ENCODE measurements around the gene DYNC1H1. TPM values are rescaled to one million over a fixed set of nuclear protein-coding genes. Genes with fewer than 3 reads are reported as not detected.

Gene DYNC1H1
- total and polyA plus RNA-seq, 2 of the 13 experiments (the other 11 are each of a cell fraction or from before 2014, with no cell fraction given): 74.4 to 239 TPM

DNA sequence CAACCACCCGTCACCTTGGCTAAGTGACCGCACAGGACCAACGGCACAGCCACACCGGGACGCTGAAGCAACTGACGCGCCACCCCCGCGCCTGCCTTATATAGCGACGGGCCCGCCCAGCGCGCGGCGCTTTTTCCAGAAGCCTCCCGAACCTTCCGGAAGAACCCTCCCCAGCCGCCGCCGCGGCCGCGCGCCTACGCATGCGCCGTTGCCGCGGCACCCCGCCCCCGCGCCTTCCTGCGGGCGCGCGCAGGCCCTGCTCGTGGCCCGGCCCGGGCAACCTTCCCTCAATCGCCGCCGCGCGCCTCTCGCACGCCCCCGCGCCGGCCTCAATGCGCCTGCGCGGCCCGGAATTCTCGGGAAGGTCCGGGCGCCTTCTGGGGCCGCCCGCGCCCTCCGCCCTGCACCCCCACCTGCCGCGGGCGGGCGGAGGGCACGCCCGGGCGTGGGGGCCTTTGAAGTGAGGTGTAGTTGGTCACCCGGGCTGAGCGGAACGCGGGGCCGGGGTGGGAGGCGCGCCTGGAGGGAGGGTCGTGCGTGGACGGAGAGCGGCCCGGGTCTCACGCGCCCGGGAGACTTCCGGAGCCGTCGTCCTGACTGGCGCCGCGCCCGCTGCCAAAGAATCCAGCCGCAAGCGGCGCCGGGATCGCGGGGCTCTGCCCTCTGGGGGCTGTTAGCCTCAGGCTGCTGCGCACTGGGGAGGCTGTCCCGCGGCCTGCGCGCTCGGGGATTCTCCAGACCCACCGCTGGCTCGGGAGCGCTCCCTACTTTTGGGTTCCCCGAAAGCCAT, 122.8 kb downstream of the DYNC1H1 start, which contains the start of gene HSP90AA1 (continued):
- TF ChIP-seq, protein P1, sequence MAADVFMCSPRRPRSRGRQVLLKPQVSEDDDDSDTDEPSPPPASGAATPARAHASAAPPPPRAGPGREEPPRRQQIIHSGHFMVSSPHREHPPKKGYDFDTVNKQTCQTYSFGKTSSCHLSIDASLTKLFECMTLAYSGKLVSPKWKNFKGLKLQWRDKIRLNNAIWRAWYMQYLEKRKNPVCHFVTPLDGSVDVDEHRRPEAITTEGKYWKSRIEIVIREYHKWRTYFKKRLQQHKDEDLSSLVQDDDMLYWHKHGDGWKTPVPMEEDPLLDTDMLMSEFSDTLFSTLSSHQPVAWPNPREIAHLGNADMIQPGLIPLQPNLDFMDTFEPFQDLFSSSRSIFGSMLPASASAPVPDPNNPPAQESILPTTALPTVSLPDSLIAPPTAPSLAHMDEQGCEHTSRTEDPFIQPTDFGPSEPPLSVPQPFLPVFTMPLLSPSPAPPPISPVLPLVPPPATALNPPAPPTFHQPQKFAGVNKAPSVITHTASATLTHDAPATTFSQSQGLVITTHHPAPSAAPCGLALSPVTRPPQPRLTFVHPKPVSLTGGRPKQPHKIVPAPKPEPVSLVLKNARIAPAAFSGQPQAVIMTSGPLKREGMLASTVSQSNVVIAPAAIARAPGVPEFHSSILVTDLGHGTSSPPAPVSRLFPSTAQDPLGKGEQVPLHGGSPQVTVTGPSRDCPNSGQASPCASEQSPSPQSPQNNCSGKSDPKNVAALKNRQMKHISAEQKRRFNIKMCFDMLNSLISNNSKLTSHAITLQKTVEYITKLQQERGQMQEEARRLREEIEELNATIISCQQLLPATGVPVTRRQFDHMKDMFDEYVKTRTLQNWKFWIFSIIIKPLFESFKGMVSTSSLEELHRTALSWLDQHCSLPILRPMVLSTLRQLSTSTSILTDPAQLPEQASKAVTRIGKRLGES (CRISPR knock-in tag; IDR thresholded peaks at IDR 0.05; ENCODE audit: borderline replicate concordance): no peak; the same call in 1 of the 2 replicates
- TF ChIP-seq, protein P2, sequence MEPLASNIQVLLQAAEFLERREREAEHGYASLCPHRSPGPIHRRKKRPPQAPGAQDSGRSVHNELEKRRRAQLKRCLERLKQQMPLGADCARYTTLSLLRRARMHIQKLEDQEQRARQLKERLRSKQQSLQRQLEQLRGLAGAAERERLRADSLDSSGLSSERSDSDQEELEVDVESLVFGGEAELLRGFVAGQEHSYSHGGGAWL (CRISPR knock-in tag; IDR thresholded peaks at IDR 0.05): peak; percentile 51; the same call in 1 of the 2 replicates
- TF ChIP-seq, protein P3, sequence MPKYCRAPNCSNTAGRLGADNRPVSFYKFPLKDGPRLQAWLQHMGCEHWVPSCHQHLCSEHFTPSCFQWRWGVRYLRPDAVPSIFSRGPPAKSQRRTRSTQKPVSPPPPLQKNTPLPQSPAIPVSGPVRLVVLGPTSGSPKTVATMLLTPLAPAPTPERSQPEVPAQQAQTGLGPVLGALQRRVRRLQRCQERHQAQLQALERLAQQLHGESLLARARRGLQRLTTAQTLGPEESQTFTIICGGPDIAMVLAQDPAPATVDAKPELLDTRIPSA (CRISPR knock-in tag; IDR thresholded peaks at IDR 0.05; ENCODE audit: borderline replicate concordance): no peak
- 0 out of 2 replicates have a peak, but pooled peaks have one; percentile 32 for TF ChIP-seq NCOA1 (CRISPR knock-in tag; IDR thresholded peaks at IDR 0.05)
- TF ChIP-seq JUNB (CRISPR knock-in tag; IDR thresholded peaks at IDR 0.05; ENCODE audit: borderline replicate concordance): no peak
- TF ChIP-seq ZNF253 (CRISPR knock-in tag; IDR thresholded peaks at IDR 0.05; ENCODE audit: borderline replicate concordance): peak; percentile 36; the same call in 1 of the 2 replicates
- TF ChIP-seq ZNF263 (CRISPR knock-in tag; IDR thresholded peaks at IDR 0.05): no peak
- peak; percentile 20; the same call in 1 of the 2 replicates for TF ChIP-seq ZNF331 (CRISPR knock-in tag; IDR thresholded peaks at IDR 0.05)
- TF ChIP-seq SNAI1 (CRISPR knock-in tag; IDR thresholded peaks at IDR 0.05; ENCODE audit: borderline replicate concordance): peak; percentile 78; the same call in 1 of the 2 replicates
- TF ChIP-seq, protein P4, sequence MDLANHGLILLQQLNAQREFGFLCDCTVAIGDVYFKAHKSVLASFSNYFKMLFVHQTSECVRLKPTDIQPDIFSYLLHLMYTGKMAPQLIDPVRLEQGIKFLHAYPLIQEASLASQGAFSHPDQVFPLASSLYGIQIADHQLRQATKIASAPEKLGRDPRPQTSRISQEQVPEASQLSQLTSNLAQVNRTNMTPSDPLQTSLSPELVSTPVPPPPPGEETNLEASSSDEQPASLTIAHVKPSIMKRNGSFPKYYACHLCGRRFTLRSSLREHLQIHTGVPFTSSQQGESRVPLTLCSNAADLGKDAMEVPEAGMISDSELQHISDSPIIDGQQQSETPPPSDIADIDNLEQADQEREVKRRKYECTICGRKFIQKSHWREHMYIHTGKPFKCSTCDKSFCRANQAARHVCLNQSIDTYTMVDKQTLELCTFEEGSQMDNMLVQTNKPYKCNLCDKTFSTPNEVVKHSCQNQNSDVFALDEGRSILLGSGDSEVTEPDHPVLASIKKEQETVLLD (CRISPR knock-in tag; IDR thresholded peaks at IDR 0.05; ENCODE audit: low read depth): 0 out of 2 replicates have a peak, but pooled peaks have one; percentile 29
- TF ChIP-seq ZBTB7B (CRISPR knock-in tag; IDR thresholded peaks at IDR 0.05): peak; percentile 4; the same call in 1 of the 2 replicates
- TF ChIP-seq ZNF326 (CRISPR knock-in tag; IDR thresholded peaks at IDR 0.05; ENCODE audit: borderline replicate concordance): no peak
- no peak for TF ChIP-seq DPF2 (CRISPR knock-in tag; IDR thresholded peaks at IDR 0.05; ENCODE audit: borderline replicate concordance, low read depth)
- TF ChIP-seq, protein P5, sequence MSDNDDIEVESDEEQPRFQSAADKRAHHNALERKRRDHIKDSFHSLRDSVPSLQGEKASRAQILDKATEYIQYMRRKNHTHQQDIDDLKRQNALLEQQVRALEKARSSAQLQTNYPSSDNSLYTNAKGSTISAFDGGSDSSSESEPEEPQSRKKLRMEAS (IDR thresholded peaks at IDR 0.05): peak; percentile 84
- no peak; the same call in 1 of the 2 replicates for TF ChIP-seq ZMAT3 (CRISPR knock-in tag; conservative IDR thresholded peaks at IDR 0.05)
- TF ChIP-seq, protein P6, sequence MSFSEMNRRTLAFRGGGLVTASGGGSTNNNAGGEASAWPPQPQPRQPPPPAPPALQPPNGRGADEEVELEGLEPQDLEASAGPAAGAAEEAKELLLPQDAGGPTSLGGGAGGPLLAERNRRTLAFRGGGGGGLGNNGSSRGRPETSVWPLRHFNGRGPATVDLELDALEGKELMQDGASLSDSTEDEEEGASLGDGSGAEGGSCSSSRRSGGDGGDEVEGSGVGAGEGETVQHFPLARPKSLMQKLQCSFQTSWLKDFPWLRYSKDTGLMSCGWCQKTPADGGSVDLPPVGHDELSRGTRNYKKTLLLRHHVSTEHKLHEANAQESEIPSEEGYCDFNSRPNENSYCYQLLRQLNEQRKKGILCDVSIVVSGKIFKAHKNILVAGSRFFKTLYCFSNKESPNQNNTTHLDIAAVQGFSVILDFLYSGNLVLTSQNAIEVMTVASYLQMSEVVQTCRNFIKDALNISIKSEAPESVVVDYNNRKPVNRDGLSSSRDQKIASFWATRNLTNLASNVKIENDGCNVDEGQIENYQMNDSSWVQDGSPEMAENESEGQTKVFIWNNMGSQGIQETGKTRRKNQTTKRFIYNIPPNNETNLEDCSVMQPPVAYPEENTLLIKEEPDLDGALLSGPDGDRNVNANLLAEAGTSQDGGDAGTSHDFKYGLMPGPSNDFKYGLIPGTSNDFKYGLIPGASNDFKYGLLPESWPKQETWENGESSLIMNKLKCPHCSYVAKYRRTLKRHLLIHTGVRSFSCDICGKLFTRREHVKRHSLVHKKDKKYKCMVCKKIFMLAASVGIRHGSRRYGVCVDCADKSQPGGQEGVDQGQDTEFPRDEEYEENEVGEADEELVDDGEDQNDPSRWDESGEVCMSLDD (CRISPR knock-in tag; IDR thresholded peaks at IDR 0.05; ENCODE audit: borderline replicate concordance): no peak; the same call in 1 of the 2 replicates
- TF ChIP-seq CCAR2 (optimal IDR thresholded peaks at IDR 0.05; ENCODE audit: low read depth, low read length): no peak
- no peak; the same call in 1 of the 2 replicates for TF ChIP-seq NFKB2 (CRISPR knock-in tag; IDR thresholded peaks at IDR 0.05; ENCODE audit: borderline replicate concordance)
